ENCODE results near the gene RTCA.

DNA sequence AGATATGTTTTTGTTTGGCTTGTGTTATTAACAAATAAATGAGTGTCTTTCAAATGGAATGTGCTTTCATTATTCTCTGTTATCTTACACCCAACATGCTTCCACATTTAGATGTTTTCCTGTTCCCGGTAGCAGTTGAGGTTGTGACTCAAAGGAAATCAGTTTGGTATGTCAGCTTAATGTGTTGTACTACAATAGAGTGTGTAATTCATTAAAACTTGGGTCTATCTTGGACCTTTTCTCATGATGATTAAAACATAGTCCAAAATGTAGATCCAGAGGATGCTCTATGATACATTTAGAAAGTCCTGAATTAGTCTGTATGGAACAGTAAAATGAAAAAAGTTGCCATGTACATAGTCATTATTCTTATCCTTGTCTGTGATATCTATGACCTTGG is 26.7 kb downstream of the RTCA start:
- TF ChIP-seq, protein P1, sequence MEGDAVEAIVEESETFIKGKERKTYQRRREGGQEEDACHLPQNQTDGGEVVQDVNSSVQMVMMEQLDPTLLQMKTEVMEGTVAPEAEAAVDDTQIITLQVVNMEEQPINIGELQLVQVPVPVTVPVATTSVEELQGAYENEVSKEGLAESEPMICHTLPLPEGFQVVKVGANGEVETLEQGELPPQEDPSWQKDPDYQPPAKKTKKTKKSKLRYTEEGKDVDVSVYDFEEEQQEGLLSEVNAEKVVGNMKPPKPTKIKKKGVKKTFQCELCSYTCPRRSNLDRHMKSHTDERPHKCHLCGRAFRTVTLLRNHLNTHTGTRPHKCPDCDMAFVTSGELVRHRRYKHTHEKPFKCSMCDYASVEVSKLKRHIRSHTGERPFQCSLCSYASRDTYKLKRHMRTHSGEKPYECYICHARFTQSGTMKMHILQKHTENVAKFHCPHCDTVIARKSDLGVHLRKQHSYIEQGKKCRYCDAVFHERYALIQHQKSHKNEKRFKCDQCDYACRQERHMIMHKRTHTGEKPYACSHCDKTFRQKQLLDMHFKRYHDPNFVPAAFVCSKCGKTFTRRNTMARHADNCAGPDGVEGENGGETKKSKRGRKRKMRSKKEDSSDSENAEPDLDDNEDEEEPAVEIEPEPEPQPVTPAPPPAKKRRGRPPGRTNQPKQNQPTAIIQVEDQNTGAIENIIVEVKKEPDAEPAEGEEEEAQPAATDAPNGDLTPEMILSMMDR (IDR thresholded peaks at IDR 0.05) = no peak
- no peak for TF ChIP-seq POLR2A (IDR thresholded peaks at IDR 0.05)
